Measurements from ENCODE around the gene WDR5. TPM values are rescaled to one million over a fixed set of nuclear protein-coding genes. Genes with fewer than 3 reads are reported as not detected.

WDR5 gene
- total and polyA plus RNA-seq, 10 of the 15 experiments (the other 5 are each of a cell fraction or from before 2014, with no cell fraction given) = 1.4 to 43.7 (median 33.2) TPM

GRCh38 chr9:134135343-134136117 is at the start of gene WDR5 (continued):
- TF ChIP-seq ZBTB4 (CRISPR knock-in tag; IDR thresholded peaks at IDR 0.05) = no peak
- no peak for TF ChIP-seq SUPT20H (IDR thresholded peaks at IDR 0.05; ENCODE audit: borderline replicate concordance, control insufficient read depth, low read depth, low read length)
- TF ChIP-seq SP1 (IDR thresholded peaks at IDR 0.05; ENCODE audit: low read depth, low read length) = peak; percentile 69
- TF ChIP-seq SIX5 (IDR thresholded peaks at IDR 0.05; ENCODE audit: low read depth, low read length, severe bottlenecking) = no peak
- no peak for TF ChIP-seq CEBPZ (IDR thresholded peaks at IDR 0.05; ENCODE audit: low read depth, low read length)
- TF ChIP-seq TBL1XR1 (IDR thresholded peaks at IDR 0.05; ENCODE audit: low read depth, low read length) = no peak
- TF ChIP-seq MTA3 (IDR thresholded peaks at IDR 0.05; ENCODE audit: borderline replicate concordance, low read length) = no peak
- TF ChIP-seq CTCF (IDR thresholded peaks at IDR 0.05 in 2 of 3, conservative IDR thresholded peaks at IDR 0.05 in 1 of 3; ENCODE audit: control insufficient read depth in 2 of 3, extremely low read depth in 1 of 3, insufficient read depth in 1 of 3, low read depth in 3 of 3, low read length in 3 of 3) = peak; percentile 7 to 30 (median 28); a peak in 3 of 6 replicates
- no peak for TF ChIP-seq CHD4 (IDR thresholded peaks at IDR 0.05)
- TF ChIP-seq REST (IDR thresholded peaks at IDR 0.05; ENCODE audit: low read depth, low read length) = no peak
- TF ChIP-seq BCL11A (IDR thresholded peaks at IDR 0.05; ENCODE audit: low read depth, low read length) = no peak

Measured in GM12878 (cell line).